Body of pancreas (tissue), 4 donors: Measurements from ENCODE around the gene RPL13. TPM values are rescaled to one million over a fixed set of nuclear protein-coding genes. Genes with fewer than 3 reads are reported as not detected.

Source experiments
- ATAC-seq: fragments of 150-250 bp; one replicate; pipeline ENCODE4 v1.9.1; 2016
- DNase-seq, 4 donors: peaks; one replicate each; pipeline ENCODE4 v3.0.0-alpha.2; 2019
- H3K27ac ChIP-seq, 4 donors: fragments of 200-600 bp; sonication (generic); 1 replicate in 3 of 4; 2 replicates in 1 of 4; pipeline versions ENCODE4 v1.5.1 to v1.6.1; 2016 to 2019; ENCODE audit warnings: mild to moderate bottlenecking in 1 of 4, mixed read lengths in 1 of 4, moderate library complexity in 1 of 4
- H3K27me3 ChIP-seq, 2 donors: fragments of 200-600 bp; sonication (generic); one replicate each; pipeline ENCODE4 v1.6.0; 2016; ENCODE audit warnings: mild to moderate bottlenecking in 1 of 2
- H3K36me3 ChIP-seq, 2 donors: fragments of 200-600 bp; sonication (generic); replicated peaks in 1 of 2; 2 replicates each; pipeline ENCODE4 v1.5.1; 2016; ENCODE audit warnings: low read depth in 2 of 2; ENCODE audit not compliant: insufficient read depth in 1 of 2
- H3K4me1 ChIP-seq: fragments of 200-600 bp; sonication (generic); one replicate; pipeline ENCODE4 v1.6.0; 2016
- H3K4me3 ChIP-seq, 2 donors: fragments of 200-600 bp; sonication (generic); 1 replicate in 1 of 2; 2 replicates in 1 of 2; pipeline ENCODE4 v1.5.1; 2016 to 2019
- H3K9me3 ChIP-seq, 3 donors: fragments of 200-600 bp; sonication (generic); 1 replicate in 2 of 3; 2 replicates in 1 of 3; pipeline ENCODE4 v1.5.1; 2016
- POLR2A ChIP-seq, 3 donors: fragments of 450-650 bp; IDR thresholded peaks; one replicate each; pipeline ENCODE4 v1.6.1; 2016; ENCODE audit warnings: antibody characterized with exemption in 3 of 3, mild to moderate bottlenecking in 2 of 3
- WGBS, 2 donors: methylation state at CpG; one replicate each; pipeline ENCODE4 v1.1.5; 2017; 5-methylcytosine and 5-hydroxymethylcytosine counted together
- intact Hi-C: fragments of 100-400 bp; cut with DNase I; formaldehyde crosslinking; loops from one replicate; pipeline ENCODE4 v1.15.1; 2023
- total RNA-seq, 2 donors: library from RNA; depleted of rRNA; stranded (reverse); fragments of >200 nt; gene quantifications; one replicate each; pipeline ENCODE4 v1.1.0, GENCODE V29; 2016
- TF ChIP-seq, protein P1 (sequence below), 7 experiments: fragments of 450-650 bp in 4 of 7; fragments of 200-600 bp in 3 of 7; sonication (generic) in 3 of 7; IDR thresholded peaks; one replicate each; pipeline ENCODE4 v1.5.1; 2016 to 2019; ENCODE audit warnings: antibody characterized with exemption in 7 of 7

RPL13 gene
- total RNA-seq, 2 donors from 2014 or later, result 3,820 to 5,570 TPM

GRCh38 chr16:89583197-89583894 is 22.9 kb downstream of the RPL13 start:
- no peaks in the 10 kb centered on the region for H3K9me3 ChIP-seq
- ATAC-seq (no peak), DNase-seq (no peak)
- peaks cover 13% of the 10 kb centered on the region for H3K4me1 ChIP-seq
- no peak overlapping the region for H3K27ac ChIP-seq
- no peak overlapping the region for H3K4me3 ChIP-seq
- WGBS, 2 donors, result 90 to 93% methylated on average over 10 to 23 of the region's 36 CpGs
- H3K27me3 ChIP-seq, result no peaks in the 10 kb centered on the region
- intact Hi-C loops, result no loop called here
- H3K36me3 ChIP-seq, result no peaks in the 10 kb centered on the region
- TF ChIP-seq, protein P1, sequence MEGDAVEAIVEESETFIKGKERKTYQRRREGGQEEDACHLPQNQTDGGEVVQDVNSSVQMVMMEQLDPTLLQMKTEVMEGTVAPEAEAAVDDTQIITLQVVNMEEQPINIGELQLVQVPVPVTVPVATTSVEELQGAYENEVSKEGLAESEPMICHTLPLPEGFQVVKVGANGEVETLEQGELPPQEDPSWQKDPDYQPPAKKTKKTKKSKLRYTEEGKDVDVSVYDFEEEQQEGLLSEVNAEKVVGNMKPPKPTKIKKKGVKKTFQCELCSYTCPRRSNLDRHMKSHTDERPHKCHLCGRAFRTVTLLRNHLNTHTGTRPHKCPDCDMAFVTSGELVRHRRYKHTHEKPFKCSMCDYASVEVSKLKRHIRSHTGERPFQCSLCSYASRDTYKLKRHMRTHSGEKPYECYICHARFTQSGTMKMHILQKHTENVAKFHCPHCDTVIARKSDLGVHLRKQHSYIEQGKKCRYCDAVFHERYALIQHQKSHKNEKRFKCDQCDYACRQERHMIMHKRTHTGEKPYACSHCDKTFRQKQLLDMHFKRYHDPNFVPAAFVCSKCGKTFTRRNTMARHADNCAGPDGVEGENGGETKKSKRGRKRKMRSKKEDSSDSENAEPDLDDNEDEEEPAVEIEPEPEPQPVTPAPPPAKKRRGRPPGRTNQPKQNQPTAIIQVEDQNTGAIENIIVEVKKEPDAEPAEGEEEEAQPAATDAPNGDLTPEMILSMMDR (IDR thresholded peaks at IDR 0.05), result no peak
- no peak for TF ChIP-seq POLR2A (IDR thresholded peaks at IDR 0.05)

DNA sequence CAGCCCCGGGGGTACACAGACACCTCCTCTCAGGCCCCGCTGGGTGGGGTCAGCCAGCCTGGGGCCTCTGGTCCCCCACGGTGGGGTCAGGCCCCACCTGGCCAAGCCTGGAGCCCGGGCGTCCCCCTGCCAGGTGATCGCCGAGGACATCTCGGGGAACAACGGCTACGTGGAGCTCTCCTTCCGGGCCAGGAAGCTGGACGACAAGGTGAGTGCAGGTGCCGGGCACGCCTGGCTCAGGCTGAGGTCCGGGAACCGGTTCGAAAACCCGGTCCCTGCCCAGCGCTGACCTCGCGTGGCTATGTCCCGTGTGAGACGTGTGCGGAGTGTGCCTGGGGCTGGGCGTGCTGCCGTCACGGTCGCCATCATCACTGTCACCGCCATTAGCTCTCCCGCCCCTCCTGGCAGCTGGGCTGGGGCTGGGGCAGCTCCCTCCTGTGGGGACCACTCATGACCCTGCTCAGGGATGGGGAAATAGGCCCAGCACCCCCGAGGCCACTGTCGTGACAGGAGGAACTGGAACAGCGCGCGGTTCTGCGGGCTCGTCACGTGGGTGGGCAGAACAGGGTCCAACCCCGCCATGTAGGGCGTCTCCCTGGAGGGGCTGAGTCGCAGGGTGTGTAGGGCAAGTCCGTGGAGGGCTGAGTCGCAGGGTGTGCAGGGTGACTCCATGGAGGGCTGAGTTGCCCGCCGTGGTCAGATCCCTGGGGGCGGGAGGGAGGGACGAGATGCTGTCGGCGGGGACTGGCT is 23.6 kb downstream of the RPL13 start:
- intact Hi-C loops, result no loop called here

GRCh38 chr16:89584768-89585549 is 24.5 kb downstream of the RPL13 start:
- DNase-seq (no peak), ATAC-seq (no peak)
- no peaks in the 10 kb centered on the region for H3K36me3 ChIP-seq
- H3K27me3 ChIP-seq, result no peaks in the 10 kb centered on the region
- TF ChIP-seq, protein P1 (IDR thresholded peaks at IDR 0.05), result no peak
- no peak for TF ChIP-seq POLR2A (IDR thresholded peaks at IDR 0.05)
- H3K9me3 ChIP-seq, result no peaks in the 10 kb centered on the region
- WGBS, 2 donors, result 64 to 68% methylated on average over 20 to 22 of the region's 25 CpGs
- H3K27ac ChIP-seq, result no peak overlapping the region
- intact Hi-C loops, result no loop called here
- H3K4me3 ChIP-seq, result no peak overlapping the region
- peaks cover 13% of the 10 kb centered on the region for H3K4me1 ChIP-seq

More for the DNA sequence above, 23.6 kb downstream of the RPL13 start:
- WGBS, 2 donors, result 86 to 93% methylated on average over 15 to 44 of the region's 49 CpGs
- H3K27me3 ChIP-seq, result no peaks in the 10 kb centered on the region
- ATAC-seq, result no peak
- no peak for DNase-seq
- peaks cover 13% of the 10 kb centered on the region for H3K4me1 ChIP-seq
- no peak for TF ChIP-seq POLR2A (IDR thresholded peaks at IDR 0.05)
- TF ChIP-seq, protein P1 (IDR thresholded peaks at IDR 0.05), result no peak
- no peaks in the 10 kb centered on the region for H3K36me3 ChIP-seq
- no peak overlapping the region for H3K27ac ChIP-seq
- H3K9me3 ChIP-seq, result no peaks in the 10 kb centered on the region
- no peak overlapping the region for H3K4me3 ChIP-seq

DNA sequence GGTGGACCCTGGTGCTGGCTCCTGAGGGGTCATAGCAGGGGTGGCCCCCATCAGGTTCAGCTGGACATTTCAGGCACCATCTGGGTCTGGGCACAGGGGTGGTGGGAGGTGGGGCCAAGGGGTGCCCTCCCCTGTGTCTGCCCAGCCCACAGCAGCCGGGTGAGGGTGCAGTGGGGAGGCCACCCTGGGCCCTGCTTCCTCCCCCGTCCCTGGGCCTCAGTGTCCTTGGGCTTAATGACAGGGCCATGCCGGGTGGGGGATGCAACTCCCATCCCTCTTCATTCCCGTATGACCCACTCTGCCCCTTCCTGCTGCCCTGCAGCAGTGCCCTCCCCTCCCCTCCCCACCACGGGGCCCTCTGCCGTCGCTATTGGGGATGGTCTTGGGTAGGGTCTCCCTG is 25.7 kb downstream of the RPL13 start:
- Histone ChIP-seq H3K27me3 (no peaks in the 10 kb centered on the region), H3K4me1 (peaks cover 13% of the 10 kb centered on the region), H3K4me3 (no peak overlapping the region), H3K27ac (no peak overlapping the region), H3K9me3 (no peaks in the 10 kb centered on the region), H3K36me3 (no peaks in the 10 kb centered on the region)
- ATAC-seq (no peak), DNase-seq (no peak)
- TF ChIP-seq POLR2A (IDR thresholded peaks at IDR 0.05), result no peak
- TF ChIP-seq, protein P1 (IDR thresholded peaks at IDR 0.05), result no peak
- 48 to 62% methylated on average over 2 to 6 of the region's 7 CpGs for WGBS, 2 donors
- intact Hi-C loops, result no loop called here
